GM21360 (cell line): ENCODE results near the gene CUEDC1.
"Not testable (repeated sequence)": the region's sequence is repeated elsewhere in the genome, so short reads cannot be mapped to it uniquely, and the experiment has no call there.

Experiments
- ATAC-seq: cut with Tn5 transposase; IDR thresholded peaks from one replicate; pipeline ENCODE4 v1.9.1; 2021; ENCODE audit warnings: mild to moderate bottlenecking, moderate library complexity; ENCODE audit not compliant: unreplicated experiment

The CUEDC1 gene

DNA sequence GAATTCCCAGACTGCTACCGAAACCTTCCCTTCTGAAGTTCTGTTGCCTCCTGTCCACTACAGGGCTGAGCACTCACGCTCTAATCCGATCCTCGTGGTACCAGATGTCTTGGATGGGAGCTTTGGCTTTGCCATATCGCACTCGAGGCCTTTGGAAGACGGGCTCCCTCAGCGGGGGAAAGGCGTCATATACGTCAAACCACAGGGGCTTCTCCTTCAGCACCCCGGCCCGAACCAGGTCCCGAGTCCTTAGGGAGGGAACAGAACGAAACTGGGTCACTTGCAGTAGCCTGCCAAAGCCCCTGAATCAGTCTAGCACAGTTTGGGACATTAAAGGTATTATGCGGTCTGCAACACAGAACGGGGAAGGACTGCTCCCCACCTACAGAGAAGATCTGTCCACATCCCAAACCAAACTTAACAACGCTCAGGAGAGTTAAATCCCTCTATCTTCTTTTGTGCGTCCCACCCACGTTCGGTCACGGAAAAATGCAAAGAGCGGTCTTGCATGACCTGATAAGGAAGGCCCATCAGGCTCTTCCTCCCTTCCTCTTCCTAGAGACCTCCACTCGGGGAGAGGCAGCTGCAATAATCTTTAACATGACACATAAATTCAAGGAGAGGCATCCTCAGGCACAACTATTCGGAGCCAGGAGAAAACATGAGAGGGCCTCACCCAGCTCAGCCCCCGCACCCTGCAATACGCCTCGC is 105.9 kb downstream of the CUEDC1 start:
- ATAC-seq, result no peak

DNA sequence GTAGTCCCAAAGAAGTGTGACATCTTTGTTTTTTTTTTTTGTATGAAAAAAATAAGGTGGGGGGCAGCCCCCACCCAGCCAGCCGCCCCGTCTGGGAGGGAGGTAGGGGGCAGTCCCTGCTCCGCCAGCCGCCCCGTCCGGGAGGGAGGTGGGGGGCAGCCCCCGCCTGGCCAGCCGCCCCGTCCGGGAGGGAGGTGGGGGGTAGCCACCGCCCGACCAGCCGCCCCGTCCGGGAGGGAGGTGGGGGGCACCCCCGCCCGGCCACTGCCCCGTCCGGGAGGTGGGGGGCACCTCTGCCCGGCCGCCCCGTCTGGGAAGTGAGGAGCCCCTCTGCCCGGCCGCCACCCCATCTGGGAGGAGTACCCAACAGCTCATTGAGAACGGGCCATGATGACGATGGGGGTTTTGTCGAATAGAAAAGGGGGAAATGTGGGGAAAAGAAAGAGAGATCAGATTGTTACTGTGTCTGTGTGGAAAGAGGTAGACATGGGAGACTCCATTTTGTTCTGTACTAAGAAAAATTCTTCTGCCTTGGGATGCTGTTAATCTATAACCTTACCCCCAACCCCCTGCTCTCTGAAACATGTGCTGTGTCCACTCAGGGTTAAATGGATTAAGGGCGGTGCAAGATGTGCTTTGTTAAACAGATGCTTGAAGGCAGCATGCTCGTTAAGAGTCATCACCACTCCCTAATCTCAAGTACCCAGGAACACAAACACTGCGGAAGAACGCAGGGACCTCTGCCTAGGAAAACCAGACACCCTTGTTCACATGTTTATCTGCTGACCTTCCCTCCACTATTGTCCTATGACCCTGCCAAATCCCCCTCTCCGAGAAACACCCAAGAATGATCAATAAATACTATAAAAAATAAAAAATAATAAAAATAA is 108.9 kb downstream of the CUEDC1 start:
- not testable (repeated sequence) for ATAC-seq

DNA sequence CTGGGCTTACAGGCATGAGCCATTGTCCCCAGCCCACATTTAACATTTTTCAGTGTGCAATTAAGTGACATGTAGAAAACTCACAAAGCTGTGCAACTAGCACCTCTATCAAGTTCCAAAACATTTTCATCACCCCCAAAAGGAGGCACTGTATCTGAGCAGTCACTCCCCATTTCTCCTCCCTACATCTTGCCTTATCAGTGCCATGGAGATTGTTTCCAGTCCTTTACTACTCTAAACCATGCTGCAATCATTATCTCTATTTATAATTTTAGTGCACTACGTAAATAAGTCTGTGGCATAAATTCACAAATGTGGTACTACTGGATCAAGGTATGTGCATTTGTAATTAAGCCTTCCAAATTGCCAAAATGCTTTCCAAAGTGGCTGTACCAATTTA is 112.9 kb downstream of the CUEDC1 start:
- ATAC-seq, result no peak

DNA sequence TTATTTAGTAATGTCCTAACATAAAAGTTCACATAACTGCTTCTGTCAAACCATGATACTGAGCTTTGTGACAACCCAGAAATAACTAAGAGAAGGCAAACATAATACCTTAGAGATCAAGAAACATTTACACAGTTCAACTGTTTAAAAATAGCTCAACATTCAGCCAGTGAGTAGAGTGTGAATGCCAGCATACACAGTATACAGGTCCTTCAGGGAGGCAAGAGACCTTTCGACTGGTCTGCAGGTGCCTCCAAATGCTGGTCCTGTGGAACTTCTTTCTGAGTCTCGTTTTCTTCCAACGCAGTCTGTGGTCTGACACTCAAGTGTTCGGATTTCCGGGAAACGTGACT is 115.7 kb downstream of the CUEDC1 start:
- no peak for ATAC-seq

DNA sequence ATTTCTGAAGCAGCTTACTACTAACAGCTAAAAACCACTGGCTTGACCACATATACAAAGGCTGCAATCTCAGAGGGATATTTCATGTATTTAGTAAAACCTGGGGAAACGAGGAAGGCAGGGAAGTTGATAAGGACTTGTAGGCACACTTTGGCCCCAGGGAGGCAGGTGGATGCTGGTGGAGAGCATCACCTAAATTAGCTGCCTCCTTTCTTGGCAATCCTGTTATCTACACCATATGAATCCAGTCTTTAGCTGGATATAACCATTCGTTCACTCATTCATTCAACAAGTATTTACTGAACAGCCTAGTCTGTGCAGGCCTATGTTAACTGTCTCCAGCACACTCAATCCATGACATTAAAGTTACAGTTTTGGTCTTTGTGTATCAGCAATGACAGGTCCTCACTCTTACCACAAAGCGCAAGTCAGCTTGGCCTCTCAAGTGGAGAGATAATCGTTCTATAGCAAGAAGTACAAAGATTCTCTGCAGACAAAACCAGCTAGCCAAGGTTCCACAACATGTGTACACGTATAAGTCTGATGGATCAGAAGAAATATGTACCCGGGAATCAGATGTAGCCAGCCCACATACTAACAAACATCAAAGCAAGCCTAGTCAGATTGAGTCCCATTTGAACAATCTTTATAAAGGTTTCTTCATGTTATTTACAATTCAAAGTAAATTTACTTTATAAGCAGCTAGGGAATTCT is 116.2 kb downstream of the CUEDC1 start:
- no peak for ATAC-seq

DNA sequence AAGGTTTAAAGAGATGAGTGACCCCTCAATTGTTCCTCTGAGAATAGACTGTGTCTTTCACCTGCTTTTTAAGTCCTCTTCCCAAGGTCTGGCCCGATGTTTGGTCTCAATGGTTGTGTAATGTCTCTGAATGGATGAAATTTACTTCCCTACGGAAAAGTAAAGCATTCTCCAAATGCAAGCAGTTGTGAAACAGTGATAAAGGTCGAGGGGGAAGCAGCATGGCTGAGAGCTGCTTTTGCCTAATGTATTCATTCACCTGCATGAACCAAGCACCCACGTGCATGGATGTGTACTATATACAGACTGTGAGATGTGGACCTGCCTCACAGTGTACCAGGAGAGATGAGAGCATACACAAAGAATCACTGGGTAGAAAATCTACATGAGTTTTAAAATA is 116.8 kb downstream of the CUEDC1 start:
- ATAC-seq, result no peak

DNA sequence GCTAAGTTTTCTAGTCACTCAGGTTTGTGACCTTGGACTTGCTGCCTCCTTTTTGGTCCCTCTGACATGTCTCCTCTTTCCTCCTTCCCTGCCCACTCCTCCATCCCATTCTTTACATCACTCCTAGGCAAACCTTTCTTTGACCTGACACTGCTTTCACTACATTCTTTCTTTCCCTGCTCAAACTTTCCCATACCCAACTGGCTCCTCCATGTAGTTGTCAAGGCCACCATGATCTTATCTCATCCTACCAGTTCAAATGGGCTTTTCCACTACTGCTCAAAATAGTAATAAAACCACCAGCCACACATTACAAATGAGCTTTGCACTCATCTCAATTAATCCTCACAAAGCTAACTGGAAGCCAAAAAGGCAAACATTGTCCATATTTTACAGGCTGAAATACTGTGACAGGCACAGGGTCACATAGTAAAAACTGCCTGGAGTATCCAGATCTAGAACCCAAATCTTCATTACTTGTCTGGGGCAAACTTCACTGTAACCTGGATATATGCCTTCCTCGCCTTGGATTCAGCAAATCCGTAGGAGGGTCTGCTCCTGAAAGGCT is 119.8 kb downstream of the CUEDC1 start:
- no peak for ATAC-seq

DNA sequence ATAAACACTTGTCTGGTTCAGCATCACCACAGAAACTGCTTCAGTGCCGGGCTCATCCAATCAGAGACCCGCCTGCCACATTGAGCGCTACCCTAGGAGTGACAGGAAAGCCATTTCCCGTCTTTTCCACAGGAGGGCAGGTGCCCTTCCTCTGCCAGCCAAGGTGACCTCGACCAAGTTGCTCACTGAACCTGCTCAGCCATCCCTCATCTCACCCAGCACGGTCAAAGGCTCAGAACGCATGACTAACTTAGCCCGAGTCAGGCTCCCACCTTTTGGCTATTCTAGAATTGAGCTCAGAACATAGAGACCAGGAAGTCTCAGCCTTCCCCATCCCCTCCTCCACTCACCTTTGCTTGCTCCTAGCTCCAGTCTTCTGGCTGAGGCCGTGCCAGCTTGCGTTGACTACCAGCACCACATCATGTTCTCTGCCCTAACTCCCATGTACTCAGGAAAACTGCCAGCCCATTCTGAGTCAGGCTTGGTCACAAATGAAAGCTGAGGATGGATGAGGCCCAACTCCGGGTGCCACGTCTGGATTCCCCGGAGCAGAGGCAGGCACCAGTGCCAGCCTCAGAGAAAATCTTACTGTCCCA is 121.0 kb downstream of the CUEDC1 start:
- no peak for ATAC-seq

DNA sequence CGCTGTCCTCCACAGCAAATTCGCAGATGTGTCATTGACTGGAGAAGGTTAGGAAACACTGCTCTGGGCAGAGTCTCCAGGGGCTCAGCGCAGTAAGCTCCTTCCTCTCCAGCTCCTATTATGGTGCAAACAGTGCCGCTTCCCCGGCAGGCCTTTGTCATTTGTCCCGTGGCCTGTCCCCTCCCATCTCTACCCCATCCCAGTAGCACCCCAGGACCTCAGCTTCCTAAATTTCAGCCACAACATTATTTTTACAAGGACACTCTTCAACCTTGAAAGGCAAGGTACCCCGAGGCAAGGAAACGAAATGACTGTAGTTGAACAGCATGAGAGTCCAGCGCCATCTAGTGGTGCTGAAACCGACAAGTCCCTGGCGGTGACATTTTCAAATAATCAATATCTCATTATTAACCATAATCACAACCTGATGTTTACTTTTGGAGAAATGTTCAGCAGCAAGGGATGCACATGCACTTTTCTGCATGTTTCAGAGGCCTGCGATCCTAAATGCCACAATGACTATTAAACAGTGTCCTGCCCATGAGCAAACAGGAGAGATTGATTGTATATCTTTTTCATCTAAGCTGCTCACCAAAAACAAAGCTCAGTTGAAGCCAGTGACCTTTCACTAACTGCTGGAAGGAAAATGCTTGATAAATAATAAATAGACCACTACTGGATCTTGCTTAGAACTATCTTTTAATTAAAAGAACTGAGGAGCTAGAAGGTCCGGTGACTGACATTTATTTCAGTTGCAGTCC is 121.9 kb downstream of the CUEDC1 start:
- no peak for ATAC-seq

DNA sequence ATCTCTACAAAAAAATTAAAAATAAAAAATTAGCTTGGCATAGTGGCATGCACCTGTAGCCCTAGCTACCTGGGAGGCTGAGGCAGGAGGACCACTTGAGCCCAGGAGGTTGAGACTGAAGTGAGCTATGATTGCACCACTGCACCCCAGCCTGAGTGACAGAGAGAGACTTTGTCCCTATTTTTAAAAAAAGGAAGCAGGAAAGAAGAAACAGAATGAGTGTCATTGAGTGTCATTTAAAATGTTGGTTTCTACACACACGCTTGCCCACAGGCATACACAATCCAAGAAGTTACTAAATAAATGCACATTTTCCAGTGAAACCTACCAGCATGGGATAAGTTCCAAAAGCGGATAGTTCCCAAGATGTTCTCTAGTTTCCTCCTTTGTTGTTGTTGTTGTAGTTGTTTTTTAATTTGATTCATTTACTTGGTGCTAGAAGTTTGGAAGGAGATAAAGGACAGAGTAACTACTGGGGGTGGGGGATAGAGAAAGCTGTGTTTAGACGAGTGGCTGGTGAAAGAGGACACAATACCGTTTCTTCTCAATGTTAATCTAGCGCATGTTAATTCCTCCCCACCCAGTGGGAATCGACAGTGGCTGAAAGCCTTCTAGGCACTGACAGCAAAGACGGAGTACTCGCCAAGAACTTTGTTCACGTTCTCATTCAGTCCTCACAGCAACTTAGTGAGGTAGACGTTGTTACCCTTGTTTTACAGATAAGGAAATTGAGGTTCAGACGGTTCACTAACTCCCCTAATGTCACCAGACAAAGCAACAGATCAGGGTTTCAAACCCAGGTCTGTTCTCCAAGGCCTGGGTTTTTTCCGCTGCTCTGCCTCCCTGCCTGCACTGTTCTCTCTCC is 122.7 kb downstream of the CUEDC1 start:
- ATAC-seq, result no peak

DNA sequence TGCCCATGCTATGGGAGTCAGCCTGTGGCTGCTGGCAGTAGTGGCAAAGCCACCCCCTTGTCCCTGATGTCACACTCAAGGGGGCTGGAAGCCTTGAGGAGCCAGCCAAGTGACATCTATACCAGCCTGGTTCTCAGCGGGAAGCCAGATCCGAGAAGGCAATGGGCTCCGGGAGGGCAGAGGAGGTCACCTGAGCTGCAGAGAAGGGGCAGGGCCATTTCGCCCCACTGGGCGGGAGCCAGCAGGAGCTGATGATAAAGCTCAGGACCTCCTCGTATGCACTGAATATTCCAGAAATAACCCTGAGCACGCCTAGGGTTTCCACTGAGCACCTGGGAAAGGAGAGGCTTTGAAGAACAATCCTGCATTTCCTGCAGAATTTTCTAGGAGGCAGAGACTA is 124.3 kb downstream of the CUEDC1 start:
- no peak for ATAC-seq

DNA sequence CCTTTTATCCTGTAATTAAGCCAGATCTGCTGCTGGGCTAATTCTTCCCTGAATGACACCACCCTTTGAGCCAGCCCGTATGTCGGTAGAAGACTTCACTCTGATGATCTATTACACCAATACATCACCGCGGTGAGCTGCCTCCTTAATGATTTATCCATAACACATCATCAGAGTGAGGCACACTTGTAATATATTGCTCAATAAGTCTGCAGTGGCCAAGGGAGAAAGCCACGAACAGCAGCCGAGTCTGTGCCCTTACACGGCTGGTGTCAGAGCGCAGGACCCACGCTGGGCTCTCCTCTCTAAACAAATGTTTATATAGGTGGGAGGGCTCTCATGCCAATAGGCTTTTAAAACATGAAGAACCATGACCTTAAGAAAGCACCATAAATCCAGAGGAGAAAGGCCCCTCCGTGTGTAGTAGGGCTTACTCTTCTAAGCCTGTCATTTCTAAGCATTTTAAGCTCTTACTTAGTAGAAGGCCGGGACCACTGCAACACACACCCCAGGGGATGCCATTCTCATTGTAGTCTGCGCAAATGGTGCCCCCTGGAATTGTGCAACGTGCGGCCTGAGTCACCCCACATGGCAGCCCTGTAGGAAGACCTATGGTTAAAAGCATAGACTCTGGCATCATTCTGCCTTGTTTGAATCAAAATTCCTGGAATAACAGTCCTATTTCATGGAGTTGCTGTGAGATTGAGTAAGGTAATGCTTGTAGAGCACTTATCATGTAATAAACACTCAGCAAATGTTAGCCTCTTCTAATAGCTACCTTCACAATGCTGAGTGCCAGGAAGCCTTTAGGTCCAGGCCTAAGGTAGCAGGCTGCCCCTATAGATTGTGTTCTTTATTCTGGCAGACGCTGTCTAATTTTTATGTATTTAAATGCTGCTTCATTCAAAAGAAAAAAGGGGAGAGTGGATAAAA is 131.5 kb downstream of the CUEDC1 start:
- no peak for ATAC-seq

DNA sequence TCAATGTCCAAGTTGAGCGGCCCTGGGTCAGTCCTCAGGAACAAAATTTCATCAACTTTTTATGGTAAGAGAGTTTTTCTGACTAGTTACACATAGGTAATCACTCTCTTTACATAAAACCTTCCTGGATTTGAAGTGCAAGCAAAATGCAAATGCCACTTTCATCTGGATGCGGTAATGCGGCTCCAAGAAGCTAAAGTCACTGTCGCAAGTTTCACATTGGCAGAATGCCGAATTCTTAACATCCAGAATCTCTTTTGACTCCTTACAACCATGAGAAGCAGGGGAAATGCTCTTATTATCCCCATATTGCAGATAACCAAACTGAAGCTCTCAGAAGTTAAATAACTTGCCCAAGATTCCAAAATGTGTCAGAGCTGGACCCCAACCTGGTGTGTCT is 135.3 kb downstream of the CUEDC1 start:
- no peak for ATAC-seq

DNA sequence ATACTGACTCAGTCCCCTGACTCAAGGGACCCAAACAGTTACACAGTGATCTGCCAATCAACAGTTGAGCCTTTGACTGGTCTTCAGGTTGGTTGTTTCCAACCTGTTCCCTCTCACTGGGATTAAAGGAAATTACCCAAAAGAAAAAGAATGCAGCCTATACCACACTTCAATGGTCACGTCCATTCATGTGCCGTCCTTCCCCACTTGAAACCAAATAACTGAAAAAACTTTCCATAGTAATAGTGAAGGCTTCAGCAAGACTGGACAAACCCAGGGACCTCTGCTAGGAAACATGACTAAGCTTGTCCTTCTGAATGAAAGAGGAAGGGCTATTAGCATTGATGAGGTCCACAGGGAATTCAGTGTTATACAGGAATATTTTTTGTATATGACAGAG is 135.9 kb downstream of the CUEDC1 start:
- ATAC-seq, result no peak

DNA sequence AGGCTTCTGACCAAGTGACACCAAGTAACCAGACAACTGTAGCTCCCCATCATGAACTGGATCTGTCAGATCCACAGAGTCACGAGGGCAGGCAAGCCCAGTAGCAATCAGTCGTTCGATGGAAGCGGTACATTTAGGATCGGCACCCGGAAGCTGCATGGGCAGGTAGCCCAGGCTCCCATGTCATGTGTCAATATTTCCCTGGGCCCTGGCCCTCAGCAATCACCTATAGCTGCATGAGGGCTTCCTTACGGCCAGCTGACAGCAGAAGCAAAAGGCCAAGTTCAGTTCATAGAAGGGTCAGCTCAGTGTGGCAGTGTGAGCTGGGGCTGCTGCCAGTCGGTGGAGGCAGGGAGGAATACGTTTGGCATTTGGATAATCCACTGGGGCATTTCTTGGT is 137.1 kb downstream of the CUEDC1 start:
- no peak for ATAC-seq

DNA sequence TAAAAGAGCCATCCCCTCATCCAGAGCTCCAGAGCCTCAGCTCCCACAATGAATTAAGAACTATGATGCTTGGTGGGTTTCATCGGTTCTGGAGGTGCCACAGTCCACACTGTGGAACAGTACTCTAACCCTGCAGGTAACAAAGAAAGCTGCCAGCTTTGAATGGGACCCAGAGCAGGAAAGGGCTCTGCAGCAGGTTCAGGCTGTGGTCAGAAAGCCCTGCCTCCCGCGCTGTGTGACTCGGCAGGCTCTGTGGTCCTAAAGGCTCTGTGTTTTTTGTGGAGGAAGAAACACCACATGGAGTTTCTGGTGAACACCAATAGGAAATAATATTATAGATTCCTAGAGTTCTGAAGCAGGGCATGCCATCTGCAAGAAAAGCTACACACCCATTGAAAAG is 137.9 kb downstream of the CUEDC1 start:
- ATAC-seq, result no peak

DNA sequence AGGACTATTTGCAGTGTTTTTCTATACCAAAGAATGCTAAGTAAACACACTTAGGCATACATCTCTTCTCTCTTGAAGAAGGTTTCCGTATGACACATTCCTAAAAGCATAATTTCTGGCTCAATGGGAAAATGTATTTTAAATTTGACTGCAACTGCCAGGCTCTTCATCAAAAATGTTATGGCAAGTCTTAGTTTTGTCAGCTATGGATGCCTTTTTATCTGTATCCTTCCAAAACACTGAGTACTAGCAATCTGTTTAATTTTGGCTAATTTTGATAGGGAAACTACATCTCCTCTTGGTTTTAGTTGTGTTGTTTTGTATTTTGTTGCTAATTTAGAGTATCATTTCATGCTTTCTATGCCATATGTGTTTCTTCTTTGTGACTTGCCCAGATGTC is 140.8 kb downstream of the CUEDC1 start:
- ATAC-seq, result no peak

DNA sequence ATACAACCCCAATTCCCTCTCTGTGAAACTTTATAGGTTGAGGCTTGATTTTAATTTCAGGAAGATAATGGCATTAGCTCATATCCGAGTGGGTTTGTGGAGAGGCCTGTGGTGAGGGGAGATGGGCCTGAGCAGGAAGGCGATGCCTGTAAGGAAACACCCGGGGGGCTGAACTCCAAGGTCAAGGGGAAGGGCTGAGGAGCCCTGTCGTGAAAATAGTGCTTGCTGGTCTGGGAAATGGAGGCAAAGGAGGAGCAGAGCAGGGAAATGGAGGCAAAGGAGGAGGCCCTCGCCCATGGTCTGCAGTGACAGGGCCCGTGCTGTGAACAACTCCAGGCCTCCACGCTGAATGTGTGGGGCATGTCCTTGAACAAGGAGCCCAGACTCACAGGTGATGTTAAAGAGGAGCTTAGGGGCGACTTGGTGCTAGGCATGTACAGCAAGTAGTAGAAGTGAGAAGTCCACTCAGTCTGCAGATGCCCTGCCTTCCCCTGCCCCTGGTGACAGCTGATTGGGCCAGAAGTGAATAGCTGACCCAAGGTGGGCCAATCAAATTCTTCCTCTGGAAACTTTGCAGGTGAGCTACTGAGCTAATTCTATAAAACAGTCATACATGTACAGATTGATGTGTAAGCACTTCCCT is 143.5 kb downstream of the CUEDC1 start:
- ATAC-seq, result no peak
